ENCODE data around the gene LRRTM4.
"Not testable (repeated sequence)": the region's sequence is repeated elsewhere in the genome, so short reads cannot be mapped to it uniquely, and the experiment has no call there.

The LRRTM4 gene

GRCh38 chr2:77314721-77315120 lies 207.5 kb downstream of the LRRTM4 start:
- no peak for DNase-seq (ENCODE audit: low read depth in 2 of 2)

GRCh38 chr2:77310416-77310815 lies 211.8 kb downstream of the LRRTM4 start:
- DNase-seq (ENCODE audit: low read depth in 2 of 2) = no peak

GRCh38 chr2:77309725-77310124 lies 212.5 kb downstream of the LRRTM4 start:
- no peak for DNase-seq (ENCODE audit: low read depth in 2 of 2)

- no peak for DNase-seq (ENCODE audit: low read depth in 2 of 2)
Measured at GRCh38 chr2:77301441-77301840, 220.7 kb downstream of the LRRTM4 start.

GRCh38 chr2:77296791-77297190 lies 225.4 kb downstream of the LRRTM4 start:
- DNase-seq (ENCODE audit: low read depth in 2 of 2) = no peak

- DNase-seq (ENCODE audit: low read depth in 2 of 2) = no peak
Measured at GRCh38 chr2:77294474-77294873, 227.7 kb downstream of the LRRTM4 start.

GRCh38 chr2:77284353-77284752 lies 237.8 kb downstream of the LRRTM4 start:
- DNase-seq (ENCODE audit: low read depth in 2 of 2) = no peak

- no peak for DNase-seq (ENCODE audit: low read depth in 2 of 2)
Measured at GRCh38 chr2:77271262-77271661, 250.9 kb downstream of the LRRTM4 start.

GRCh38 chr2:77270433-77270832 lies 251.7 kb downstream of the LRRTM4 start:
- DNase-seq (ENCODE audit: low read depth in 2 of 2) = no peak

GRCh38 chr2:77268626-77269025 lies 253.6 kb downstream of the LRRTM4 start:
- DNase-seq (ENCODE audit: low read depth in 2 of 2) = no peak

- no peak for DNase-seq (ENCODE audit: low read depth in 2 of 2)
Measured at GRCh38 chr2:77232909-77233425, 289.2 kb downstream of the LRRTM4 start.

- DNase-seq (ENCODE audit: low read depth in 2 of 2) = no peak
Measured at GRCh38 chr2:77228391-77228790, 293.8 kb downstream of the LRRTM4 start.

GRCh38 chr2:77210725-77211124 lies 311.5 kb downstream of the LRRTM4 start:
- DNase-seq (ENCODE audit: low read depth in 2 of 2) = no peak

- DNase-seq (ENCODE audit: low read depth in 2 of 2) = no peak
Measured at GRCh38 chr2:77207331-77207730, 314.8 kb downstream of the LRRTM4 start.

GRCh38 chr2:77201755-77202154 lies 320.4 kb downstream of the LRRTM4 start:
- no peak for DNase-seq (ENCODE audit: low read depth in 2 of 2)

GRCh38 chr2:77199411-77199810 lies 322.8 kb downstream of the LRRTM4 start:
- DNase-seq (ENCODE audit: low read depth in 2 of 2) = no peak

- DNase-seq (ENCODE audit: low read depth in 2 of 2) = no peak
Measured at GRCh38 chr2:77193858-77194448, 328.2 kb downstream of the LRRTM4 start.

GRCh38 chr2:77192811-77193289 lies 329.3 kb downstream of the LRRTM4 start:
- no peak for DNase-seq (ENCODE audit: low read depth in 2 of 2)

- no peak for DNase-seq (ENCODE audit: low read depth in 2 of 2)
Measured at GRCh38 chr2:77191665-77192064, 330.5 kb downstream of the LRRTM4 start.

- no peak for DNase-seq (ENCODE audit: low read depth in 2 of 2)
Measured at GRCh38 chr2:77190721-77191346, 331.3 kb downstream of the LRRTM4 start.

GRCh38 chr2:77185052-77185451 lies 337.1 kb downstream of the LRRTM4 start:
- no peak for DNase-seq (ENCODE audit: low read depth in 2 of 2)

GRCh38 chr2:77179297-77179696 lies 342.9 kb downstream of the LRRTM4 start:
- DNase-seq (ENCODE audit: low read depth in 2 of 2) = no peak

- not testable (repeated sequence) for DNase-seq (ENCODE audit: low read depth in 2 of 2)
Measured at GRCh38 chr2:77175266-77175780, 346.9 kb downstream of the LRRTM4 start.

All from fibroblast of skin of left biceps (primary cell).